Retina (tissue), 1 donor: ENCODE measurements around the gene CCDC150.
"Not testable (repeated sequence)": the region's sequence is repeated elsewhere in the genome, so short reads cannot be mapped to it uniquely, and the experiment has no call there.

ENCODE experiments used
- DNase-seq: peaks from one replicate; pipeline ENCODE4 v3.0.0-alpha.2; 2016

Gene CCDC150

DNA sequence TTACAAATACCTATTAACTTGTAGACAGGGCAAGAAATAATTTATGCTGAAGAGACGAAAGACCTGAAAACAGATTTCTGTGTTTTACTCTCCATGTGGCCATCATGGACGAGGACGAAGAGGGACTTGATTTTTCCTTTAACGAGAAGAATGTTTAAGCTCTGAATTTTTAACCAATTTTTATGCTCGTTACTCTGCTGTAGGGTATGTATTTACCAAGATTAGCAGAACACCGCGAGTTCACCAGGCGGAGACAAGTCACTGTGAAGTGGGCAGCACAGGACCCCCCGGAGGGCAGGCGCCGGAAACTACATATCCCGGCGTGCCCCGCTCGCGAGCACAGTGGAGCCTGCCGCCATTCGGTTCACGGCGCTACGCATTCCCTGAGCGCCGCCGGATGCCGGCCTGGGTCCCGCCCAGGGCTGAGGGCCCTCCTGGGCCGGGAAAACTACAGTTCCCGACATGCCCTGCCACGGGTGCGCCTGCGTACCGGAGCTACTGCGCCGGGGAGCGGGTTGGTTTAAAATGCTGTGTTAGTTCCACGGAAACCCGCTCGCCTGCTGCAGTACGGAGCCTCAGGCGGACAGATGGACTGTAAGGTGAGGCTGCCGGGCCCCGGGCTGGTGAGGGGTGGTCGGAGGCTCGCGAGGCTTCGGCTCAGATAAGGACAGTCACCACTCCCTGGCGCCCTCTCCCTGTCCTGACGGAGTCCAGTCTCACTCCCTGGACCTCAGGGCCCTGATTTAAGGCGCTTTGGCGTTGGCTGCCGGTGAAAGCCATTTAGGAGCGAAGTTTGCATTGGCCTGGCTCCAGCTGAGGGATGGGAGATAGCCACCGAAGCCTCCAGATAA, at the start of gene CCDC150:
Gene CCDC150 (plus strand): TSS at position 536 of the 851 bp plus-strand sequence. CDS start 52 bp downstream, at position 588.
- DNase-seq = peak; percentile 97

DNA sequence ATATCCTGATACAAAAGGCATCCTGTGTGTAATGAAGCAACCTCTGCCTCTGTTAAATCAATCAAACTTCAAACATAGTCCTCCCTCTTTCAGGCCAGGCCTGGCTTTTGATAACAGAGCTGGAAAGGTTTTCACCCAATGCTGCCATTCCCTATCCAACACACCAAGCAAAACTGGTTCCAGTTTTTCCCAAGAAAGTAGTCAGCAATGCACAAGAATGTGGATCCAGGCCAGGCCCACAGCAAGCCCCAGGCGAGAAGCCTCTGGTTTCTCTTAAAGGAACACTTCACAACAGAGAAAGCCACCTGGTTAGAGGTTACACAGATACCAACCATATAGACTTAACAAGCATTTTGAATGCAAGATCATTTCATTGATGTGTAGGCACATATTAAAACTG, 49.2 kb upstream of the CCDC150 start:
- DNase-seq = peak; percentile 36

DNA sequence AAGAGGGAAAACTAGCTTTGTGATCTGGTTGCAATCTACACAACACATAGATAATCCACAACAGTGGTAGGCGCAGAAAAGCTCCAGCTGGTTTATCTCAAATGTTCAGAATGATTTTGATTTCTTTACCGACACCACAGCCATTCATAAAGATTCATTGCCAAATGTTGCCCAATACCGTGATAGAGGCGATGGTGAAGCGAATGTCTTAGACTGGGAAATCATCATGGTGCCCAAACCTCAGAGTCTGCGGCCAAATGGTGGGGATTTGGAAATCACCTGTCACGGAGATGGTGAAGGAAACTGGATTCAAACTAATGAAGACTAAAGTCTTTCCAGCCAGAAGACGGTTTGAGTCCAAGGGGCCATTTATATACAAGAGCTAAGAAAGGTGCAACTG, 48.5 kb upstream of the CCDC150 start:
- DNase-seq = no peak

DNA sequence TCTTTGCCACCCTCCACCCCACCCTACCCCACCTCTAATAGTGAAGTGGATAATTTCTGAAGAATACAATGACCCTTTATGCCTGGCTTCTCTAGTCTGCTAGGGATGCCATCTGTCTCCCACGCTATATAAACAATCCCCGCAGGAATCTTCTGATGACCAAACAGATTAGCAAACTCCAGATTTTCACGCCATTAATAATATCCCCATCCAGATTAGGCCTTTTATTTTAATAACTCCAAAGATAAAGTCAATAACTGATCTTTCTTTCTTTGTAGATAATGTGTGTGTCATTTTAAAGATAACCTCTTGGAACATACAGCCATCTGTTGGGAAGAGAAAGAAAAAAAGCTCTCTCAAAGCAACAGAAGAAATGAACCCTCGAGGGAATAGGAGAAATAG, 47.9 kb upstream of the CCDC150 start:
- peak; percentile 58 for DNase-seq

DNA sequence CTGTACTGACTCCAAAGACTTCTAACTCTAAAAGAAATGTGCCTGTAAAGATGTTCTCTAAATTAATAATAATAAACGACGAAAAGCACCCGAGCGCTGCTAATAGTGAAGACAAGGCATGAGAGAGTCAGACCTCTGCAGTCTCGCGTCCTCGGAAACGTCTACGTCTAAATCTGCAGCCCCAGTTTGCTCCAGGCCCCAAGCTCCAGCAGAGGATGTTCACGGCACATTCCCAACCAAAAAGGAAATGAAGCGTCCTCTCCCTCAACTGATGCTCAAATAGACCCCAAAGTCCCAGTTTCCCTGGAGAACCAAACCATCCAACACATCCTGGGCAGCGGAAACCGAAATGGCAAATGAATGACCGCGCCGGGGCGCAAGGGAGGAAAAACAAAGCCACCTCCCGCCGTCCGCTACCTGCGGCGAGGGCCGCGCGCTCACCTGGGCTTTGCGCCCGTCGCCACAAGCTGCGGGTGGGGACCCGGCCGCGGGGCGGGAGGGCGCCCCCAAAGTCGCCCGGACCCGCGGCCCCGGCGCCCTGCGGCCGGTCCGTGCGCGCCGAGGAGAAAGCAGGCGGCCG, 47.1 kb upstream of the CCDC150 start:
- DNase-seq = peak; percentile 83

DNA sequence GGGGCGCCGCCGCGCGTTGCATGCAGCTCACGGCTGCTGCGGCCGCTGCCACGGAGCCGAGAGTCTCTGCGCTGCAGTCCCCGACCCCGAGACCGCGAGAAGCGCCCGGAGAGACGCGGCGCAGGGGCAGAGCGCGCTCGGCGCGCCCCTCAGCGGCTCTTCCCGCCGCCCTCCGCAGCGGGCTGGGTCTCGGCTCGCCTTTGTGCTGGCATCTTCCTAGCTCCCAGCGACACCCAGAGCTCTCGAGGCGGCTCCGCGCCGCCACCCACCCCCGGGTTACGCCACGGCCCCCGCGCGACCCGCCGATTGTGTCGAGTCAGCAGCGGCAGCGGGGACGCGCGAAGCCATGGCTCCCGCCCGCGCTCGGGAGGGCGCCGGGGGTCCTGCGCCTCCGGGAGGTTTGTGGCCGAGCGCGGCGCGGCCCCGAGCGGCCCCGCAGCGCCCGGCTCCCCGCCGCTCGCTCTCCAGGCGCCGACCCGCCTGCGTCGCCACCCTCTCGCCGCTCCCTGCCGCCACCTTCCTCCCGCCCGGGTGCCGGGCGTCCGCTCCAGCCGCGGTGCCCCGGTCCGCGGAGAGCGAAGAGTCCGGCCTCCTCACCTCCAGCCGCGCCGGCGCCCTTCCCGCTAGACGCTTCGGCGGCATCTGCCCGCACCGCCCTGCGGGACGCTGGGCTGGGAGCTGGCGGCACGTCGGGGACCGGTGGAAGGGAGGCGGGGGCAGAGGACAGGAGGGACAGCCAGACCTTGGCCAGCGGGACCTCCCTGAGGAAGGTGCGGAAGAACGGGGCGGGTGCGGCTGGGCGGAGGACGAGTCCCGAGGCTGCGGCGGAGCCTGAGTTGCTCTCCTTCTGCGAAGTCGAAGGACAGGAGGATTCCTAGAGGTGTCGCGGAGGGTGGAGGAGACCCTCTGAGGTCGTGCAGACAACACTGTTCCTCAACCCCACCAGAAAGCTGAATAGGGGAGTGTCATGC, 46.3 kb upstream of the CCDC150 start, which contains the start of gene HECW2:
Gene HECW2 (minus strand): TSS at position 644 of the 971 bp plus-strand sequence.
- DNase-seq = peak; percentile 88

DNA sequence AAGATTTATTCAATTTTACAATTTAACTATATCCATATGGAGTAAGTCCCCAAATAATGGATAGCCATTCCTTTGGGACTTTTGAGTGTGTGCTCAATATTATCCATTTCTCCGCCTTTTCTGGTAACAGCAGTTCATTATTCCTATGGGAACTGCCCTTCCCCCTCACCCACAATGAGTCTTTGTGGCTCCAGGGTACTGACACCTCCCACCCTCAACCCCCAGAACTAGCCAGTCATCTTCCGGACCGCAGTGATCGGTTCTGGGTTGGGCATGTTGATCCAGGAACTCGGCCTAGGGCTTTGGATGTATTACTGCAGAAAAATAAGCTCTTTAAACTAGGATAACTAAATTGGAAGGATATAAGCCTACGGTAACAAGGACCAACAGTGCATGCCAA, 45.4 kb upstream of the CCDC150 start:
- DNase-seq = no peak

DNA sequence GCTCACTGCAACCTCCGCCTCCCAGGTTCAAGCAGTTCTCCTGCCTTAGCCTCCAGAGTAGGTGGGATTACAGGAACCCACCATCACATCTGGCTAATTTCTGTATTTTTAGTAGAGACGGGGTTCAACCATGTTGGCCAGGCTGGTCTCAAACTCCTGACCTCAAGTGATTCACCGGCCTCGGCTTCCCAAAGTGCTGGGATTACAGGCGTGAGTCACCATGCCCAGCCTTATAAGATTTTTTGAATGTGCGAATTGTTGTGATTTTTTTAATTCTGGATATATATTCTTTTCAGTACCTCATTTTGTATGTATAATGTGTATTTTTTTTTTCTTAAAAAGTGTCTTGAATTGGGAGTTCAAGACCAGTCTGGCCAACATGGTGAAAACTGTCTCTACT, 42.0 kb upstream of the CCDC150 start:
- DNase-seq = no peak

DNA sequence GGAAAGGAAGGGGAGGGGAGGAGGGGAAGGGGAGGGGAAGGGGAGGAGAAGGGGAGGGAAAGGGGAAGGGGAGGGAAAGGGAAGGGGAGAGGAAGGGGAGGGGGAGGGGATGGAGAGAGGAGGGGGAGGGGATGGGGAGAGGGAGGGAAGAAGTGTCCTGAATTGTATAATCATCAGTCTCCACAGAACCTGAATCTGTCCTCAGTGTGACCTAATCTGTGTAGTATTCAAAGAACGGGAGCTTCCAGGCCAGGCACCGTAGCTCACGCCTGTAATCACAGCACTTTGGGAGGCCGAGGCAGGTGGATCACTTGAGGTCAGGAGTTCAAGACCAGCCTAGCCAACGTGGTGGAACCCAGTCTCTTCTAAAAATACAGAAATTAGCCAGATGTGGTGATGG, 41.1 kb upstream of the CCDC150 start:
- no peak for DNase-seq

DNA sequence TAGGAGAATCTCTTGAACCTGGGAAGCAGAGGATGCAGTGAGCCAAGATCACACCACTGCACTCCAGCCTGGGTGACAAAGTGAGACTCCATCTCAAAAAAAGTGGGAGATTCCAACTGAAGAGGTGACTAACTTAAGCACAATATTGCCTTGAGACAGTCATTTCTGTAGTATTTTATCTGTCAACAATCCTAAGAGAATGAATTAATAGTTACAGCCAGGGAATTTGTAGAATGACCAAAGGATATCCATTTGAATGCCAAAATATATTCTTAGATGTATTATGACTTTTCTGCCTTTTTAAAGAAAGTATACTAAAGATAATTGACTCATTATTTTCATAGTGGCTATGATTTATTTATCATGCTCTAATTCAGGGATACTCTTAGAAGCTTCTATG, 40.7 kb upstream of the CCDC150 start:
- no peak for DNase-seq

DNA sequence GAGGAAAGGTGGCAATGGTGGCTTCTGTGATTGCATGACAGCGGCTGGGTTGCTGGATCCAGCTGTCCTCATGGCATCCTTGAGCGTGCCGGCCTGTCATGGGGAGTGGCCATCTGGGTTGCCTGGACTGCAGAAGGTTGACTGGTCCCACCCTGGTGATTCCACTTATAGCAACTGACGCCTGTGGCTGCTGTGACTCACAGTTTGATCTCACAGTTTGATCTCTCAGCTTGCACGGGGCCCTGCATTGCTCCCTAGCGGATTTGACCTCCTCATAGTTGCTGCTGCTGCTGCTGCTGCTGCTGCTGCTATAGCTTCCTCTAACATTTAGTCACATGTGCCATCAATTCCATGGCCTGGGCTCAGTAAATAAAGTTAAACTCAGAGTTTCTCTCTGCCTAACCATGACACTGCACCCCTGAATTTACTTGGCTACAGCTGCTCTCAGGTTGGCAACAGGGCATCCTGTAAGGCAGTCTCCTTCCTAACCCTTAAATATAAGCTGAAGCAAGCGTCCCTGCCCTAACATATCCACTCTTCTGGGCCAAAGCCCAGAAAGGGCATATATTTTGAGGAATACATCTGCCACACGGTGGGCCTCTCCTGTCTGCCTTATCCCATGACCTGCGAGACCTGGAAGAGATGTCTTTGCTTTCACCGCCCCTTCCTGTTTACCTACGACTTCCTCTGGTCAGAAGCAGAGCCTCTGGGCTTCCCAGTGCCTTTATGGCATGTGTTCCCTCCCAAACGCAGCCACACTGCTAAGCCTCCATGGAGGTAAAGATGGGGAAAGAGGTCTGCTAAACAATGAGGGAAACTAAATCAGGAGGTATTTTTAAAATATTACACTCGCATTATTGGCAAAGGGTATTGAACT, 37.8 kb upstream of the CCDC150 start:
- no peak for DNase-seq

DNA sequence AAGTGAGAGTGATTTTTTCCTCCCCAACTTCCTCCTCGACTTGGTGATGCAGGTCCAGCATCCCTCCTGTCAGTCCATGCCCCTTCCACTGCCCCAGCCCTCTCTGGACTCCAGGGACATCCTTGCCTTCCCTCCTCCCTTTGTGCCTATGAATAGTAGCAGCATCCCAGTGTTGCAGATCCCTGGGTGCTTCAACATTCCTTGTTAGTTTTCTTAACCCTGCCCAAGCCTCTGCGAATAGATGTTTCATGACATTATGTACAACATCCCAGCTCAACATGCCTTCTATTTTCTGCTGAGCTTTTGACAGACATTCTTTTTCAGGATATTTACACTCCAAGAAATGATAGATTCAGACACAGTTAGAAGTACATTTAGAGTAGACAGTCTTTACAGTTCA, 35.3 kb upstream of the CCDC150 start:
- DNase-seq = no peak

DNA sequence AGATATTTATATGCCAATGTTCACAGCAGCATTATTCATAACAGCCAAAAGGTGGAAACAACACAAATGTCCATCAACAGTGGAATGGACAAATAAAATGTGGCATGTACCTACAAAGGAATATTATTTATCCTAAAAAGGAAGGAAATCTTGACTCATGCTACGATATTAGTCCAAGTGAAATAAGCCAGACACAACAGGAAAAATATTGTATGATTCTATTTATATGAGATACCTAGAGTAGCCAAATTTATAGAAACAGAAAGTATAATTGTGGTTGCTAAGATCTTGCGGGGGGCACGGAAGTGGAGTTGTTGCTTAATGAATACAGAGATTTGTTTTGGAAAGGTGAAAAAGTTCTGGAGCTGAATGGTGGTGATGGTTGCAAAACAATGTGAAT, 33.0 kb upstream of the CCDC150 start:
- DNase-seq = no peak

DNA sequence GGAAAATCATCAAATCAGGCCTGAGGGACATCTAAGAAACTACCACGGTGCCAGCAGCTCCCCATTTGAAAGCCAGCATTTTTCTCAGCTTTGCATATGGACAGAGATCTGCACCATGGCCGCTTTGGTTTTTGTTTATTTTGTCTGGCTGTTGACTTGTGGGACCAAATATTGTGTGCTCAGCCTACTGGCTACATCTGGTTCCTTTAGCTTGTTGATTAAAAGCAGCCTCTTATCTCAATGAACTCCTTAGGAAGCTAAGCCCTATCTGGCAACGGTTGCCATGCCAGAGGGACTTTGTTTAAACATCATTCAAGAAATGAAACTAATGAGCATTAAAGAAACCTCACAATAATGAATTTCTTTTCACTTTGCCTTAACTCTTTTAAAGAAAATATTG, 32.4 kb upstream of the CCDC150 start:
- no peak for DNase-seq

DNA sequence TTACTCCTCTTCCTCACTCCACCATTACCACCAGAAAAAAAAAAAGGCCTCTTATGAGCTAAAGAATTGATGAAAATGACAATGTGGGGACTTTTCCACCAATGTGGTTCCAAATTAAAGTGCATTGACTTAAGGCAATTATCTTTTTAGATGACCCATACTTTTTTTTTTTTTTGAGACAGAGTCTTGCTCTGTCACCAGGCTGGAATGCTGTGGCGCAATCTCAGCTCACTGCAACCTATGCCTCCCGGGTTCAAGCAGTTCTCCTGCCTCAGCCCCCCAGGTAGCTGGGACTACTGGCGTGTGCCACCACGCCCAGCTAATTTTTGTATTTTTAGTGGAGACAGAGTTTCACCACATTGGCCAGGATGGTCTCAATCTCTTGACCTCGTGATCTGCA, 31.6 kb upstream of the CCDC150 start:
- not testable (repeated sequence) for DNase-seq

DNA sequence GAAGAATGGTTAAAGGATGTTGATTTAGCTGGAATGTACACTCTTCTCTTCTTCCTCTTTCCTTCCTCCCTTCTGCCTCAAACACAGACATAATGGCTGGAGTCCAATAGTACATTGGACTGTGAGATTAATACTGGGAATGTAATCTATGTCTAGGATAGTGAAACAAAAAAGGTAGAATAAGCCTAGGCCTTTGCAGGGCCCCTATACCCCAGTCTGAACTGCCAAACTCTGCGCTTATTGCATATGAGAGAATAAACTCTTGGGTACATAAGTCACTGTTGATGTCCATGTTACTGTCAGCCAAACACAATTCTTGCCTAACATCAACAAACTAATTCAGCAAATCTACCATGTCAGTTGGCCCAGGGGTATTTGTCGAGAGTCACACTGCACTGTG, 29.7 kb upstream of the CCDC150 start:
- DNase-seq = no peak

DNA sequence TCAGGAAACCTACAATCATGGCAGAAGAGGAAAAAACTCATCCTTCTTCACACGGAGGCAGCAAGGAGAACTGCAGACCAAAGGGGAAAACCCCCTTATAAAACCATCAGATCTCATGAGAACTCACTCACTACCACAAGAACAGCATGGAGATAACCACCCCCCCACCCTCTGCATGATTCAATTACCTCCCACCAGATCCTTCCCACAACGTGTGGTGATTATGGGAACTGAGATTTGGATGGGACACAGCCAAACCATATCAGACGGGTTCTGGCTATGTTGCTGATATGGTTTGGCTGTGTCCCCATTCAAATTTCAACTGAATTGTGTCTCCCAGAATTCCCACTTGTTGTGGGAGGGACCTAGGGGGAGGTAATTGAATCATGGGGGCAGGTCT, 28.7 kb upstream of the CCDC150 start:
- no peak for DNase-seq

DNA sequence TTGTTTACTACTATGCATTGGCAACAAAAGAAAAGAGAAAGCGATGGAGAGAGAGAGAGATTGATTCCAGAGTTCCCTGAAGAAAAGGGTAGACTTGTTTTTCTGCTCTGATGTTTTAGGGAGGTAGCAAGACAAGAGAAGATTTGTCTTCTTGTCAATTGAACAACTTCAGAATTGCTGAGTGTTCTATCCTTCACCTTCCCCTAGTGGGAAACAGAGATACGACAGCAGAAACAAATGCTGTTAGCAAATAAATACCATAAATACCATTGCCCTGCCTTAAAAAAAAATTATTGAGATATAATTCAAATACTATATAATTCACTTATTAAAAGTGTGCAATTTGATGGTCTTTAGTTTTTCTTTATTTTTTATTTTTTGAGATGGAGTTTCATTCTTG, 26.2 kb upstream of the CCDC150 start:
- no peak for DNase-seq

DNA sequence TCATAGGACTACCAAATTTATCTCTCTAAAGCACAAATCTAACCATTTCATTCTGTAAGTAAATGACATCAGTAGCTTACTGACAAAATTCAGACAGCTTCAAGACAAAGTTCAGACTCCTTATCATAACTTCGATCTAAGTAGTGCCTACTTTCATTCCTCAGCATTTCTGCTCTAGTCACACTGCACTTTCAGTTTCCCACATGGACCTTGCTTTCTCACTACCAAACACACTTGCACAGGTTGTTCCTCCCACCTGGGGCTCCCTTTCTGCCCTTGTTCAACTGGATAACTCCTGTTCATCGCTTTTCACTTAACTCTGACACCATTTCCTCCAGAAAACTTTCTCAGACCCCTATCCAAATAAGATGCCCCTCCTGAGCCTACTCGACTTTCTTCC, 22.1 kb upstream of the CCDC150 start:
- no peak for DNase-seq

DNA sequence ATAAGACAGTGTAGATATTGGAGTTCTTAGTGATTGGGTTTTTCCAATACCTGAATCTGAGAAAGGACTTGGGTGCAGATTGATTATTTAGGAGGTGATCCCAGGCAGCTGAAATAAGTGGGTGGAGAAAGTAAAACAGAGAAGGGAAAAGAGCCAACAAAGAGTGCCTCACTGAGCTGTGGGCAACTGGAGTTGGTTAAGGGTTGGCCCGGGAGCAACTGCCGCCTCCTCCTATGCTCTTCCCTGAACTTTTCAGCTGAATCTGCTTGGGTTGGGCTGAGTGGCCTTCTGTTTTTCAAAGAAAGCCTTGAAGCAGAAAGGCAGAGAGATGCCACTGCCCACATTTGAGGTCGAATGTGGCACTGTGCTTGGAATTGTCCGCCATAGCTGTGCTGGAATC, 20.9 kb upstream of the CCDC150 start:
- DNase-seq = no peak

DNA sequence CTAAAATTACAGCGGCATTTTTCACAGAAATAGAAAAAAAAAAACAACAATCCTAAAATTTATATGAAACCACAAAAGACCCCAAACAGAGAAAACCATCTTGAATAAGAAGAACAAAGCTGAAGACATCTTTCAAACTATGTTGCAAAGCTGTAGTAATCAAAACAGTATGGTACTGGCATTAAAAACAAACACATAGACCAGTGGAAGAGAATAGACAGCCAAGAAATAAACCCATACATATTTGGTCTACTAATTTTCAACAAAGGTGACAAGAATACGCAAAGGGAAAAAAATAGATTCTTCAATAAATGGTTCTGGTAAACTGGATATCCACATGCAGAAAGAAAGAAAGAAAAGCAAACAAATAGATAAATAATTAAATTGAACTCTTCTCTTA, 9.0 kb upstream of the CCDC150 start:
- DNase-seq = no peak

DNA sequence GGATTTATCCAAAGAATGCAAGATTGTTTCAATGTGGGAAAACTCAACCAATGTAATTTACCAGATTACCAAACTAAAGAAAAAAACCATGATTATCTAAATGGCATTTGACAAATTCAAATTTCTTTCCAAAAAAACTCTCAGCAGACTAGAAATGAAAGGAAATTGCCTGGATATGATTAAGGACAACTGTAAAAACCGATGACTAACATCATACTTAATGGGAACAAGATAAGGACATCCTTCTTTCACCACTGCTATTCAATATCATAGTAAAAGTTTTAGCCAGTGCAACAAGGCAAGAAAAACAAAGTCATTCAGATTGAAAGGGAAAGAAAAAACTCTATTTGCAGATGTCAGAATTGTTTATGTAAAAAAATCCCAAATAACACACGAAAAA, 4.4 kb upstream of the CCDC150 start:
- DNase-seq = no peak
